Upper lobe of right lung (tissue), 1 donor: ENCODE measurements around the gene RAB3C. TPM values are rescaled to one million over a fixed set of nuclear protein-coding genes. Genes with fewer than 3 reads are reported as not detected.

ENCODE experiments used
- ATAC-seq: fragments of 200-7000 bp; cut with Tn5 transposase; one replicate; pipeline ENCODE4 v1.9.1; 2020; ENCODE audit warnings: mild to moderate bottlenecking, moderate library complexity
- DNase-seq: peaks from one replicate; pipeline ENCODE4 v3.0.0-alpha.2; 2020
- H3K27ac ChIP-seq: fragments of 200-600 bp; one replicate; pipeline ENCODE4 v1.8.0; 2022
- H3K27me3 ChIP-seq: fragments of 200-600 bp; one replicate; pipeline ENCODE4 v1.8.0; 2022; ENCODE audit warnings: mild to moderate bottlenecking
- H3K36me3 ChIP-seq: fragments of 200-600 bp; one replicate; pipeline ENCODE4 v1.8.0; 2022
- H3K4me1 ChIP-seq: fragments of 200-600 bp; one replicate; pipeline ENCODE4 v1.8.0; 2022
- H3K4me3 ChIP-seq: fragments of 200-600 bp; one replicate; pipeline ENCODE4 v1.8.0; 2022; ENCODE audit warnings: mild to moderate bottlenecking
- H3K9me3 ChIP-seq: fragments of 200-600 bp; one replicate; pipeline ENCODE4 v1.8.0; 2022
- CTCF ChIP-seq: fragments of 200-600 bp; IDR thresholded peaks from one replicate; pipeline ENCODE4 v1.8.0; 2022; ENCODE audit warnings: antibody characterized with exemption
- intact Hi-C: fragments of 100-400 bp; cut with DNase I; formaldehyde crosslinking; loops from one replicate; pipeline ENCODE4 v1.11.0; 2022
- total RNA-seq: library from RNA; stranded (reverse); fragmentation: NEBNext Ultra II Directional; extraction: Animal tissue kit (Norgen Biotek cat#: 25700); gene quantifications from one replicate; pipeline ENCODE4 v1.2.1, GENCODE V29; 2021
- donor health status: DM: no; HTN: yes; CAD: no; lungs with severe emphysema.

The RAB3C gene
- total RNA-seq, 1 donor from 2014 or later: 0.67 TPM

- H3K4me1 ChIP-seq: no peaks in the 10 kb centered on the region
- H3K4me3 ChIP-seq: no peak overlapping the region
- H3K27me3 ChIP-seq: no peaks in the 10 kb centered on the region
- H3K36me3 ChIP-seq: no peaks in the 10 kb centered on the region
- TF ChIP-seq CTCF: no peak
- no peak for ATAC-seq
- no peak for DNase-seq
- no peak overlapping the region for H3K27ac ChIP-seq
- no peaks in the 10 kb centered on the region for H3K9me3 ChIP-seq
- intact Hi-C loops: loop anchor here (10.0 kb wide), 1 partner anchor 290 kb away; no protein-coding TSS in a partner anchor
Observed at GRCh38 chr5:58885260-58885659, 302.4 kb downstream of the RAB3C start.

GRCh38 chr5:58886315-58887207 is 303.7 kb downstream of the RAB3C start:
- no peaks in the 10 kb centered on the region for H3K9me3 ChIP-seq
- intact Hi-C loops: loop anchor here (10.0 kb wide), 1 partner anchor 288 kb away; no protein-coding TSS in a partner anchor
- H3K27ac ChIP-seq: peak overlapping the region; percentile 82
- no peaks in the 10 kb centered on the region for H3K27me3 ChIP-seq
- no peaks in the 10 kb centered on the region for H3K4me1 ChIP-seq
- peak; percentile 95 for TF ChIP-seq CTCF
- no peak overlapping the region for H3K4me3 ChIP-seq
- ATAC-seq (peak; percentile 89), DNase-seq (peak; percentile 75)
- H3K36me3 ChIP-seq: no peaks in the 10 kb centered on the region

GRCh38 chr5:58887311-58887710 is 304.4 kb downstream of the RAB3C start:
- Histone ChIP-seq H3K27me3 (no peaks in the 10 kb centered on the region), H3K27ac (peak overlapping the region; percentile 82), H3K36me3 (no peaks in the 10 kb centered on the region), H3K9me3 (no peaks in the 10 kb centered on the region), H3K4me3 (no peak overlapping the region), H3K4me1 (no peaks in the 10 kb centered on the region)
- DNase-seq: no peak
- intact Hi-C loops: loop anchor here (10.0 kb wide), 1 partner anchor 287 kb away; no protein-coding TSS in a partner anchor
- no peak for ATAC-seq
- no peak for TF ChIP-seq CTCF

GRCh38 chr5:58887721-58888409 is 305.0 kb downstream of the RAB3C start:
- DNase-seq (no peak), ATAC-seq (peak; percentile 53)
- no peaks in the 10 kb centered on the region for H3K4me1 ChIP-seq
- H3K9me3 ChIP-seq: no peaks in the 10 kb centered on the region
- intact Hi-C loops: loop anchor here (10.0 kb wide), 1 partner anchor 287 kb away; no protein-coding TSS in a partner anchor
- H3K27me3 ChIP-seq: no peaks in the 10 kb centered on the region
- no peak for TF ChIP-seq CTCF
- H3K27ac ChIP-seq: peak overlapping the region; percentile 82
- H3K36me3 ChIP-seq: no peaks in the 10 kb centered on the region
- no peak overlapping the region for H3K4me3 ChIP-seq

- no peak for TF ChIP-seq CTCF
- no peak for DNase-seq
- Histone ChIP-seq H3K4me1 (no peaks in the 10 kb centered on the region), H3K36me3 (no peaks in the 10 kb centered on the region), H3K27ac (peak overlapping the region; percentile 64), H3K27me3 (no peaks in the 10 kb centered on the region), H3K9me3 (no peaks in the 10 kb centered on the region), H3K4me3 (no peak overlapping the region)
- intact Hi-C loops: no loop called here
- no peak for ATAC-seq
Observed at GRCh38 chr5:58890265-58890664, 307.4 kb downstream of the RAB3C start.
